IPS DF 4.7 (cell line): Measurements from ENCODE around the gene MMP3.

Source experiments
- DNase-seq: peaks from one replicate; pipeline ENCODE4 v3.0.0-alpha.2; 2013; ENCODE audit warnings: low spot score; ENCODE audit errors: extremely low read depth

Gene MMP3

GRCh38 chr11:102832612-102833011 is 10.8 kb downstream of the MMP3 start:
- no peak for DNase-seq

- no peak for DNase-seq
Observed at GRCh38 chr11:102831489-102832440, 11.6 kb downstream of the MMP3 start.

- no peak for DNase-seq
Observed at GRCh38 chr11:102831128-102831488, 12.3 kb downstream of the MMP3 start.

- no peak for DNase-seq
Observed at GRCh38 chr11:102830001-102830727, 13.2 kb downstream of the MMP3 start.

- no peak for DNase-seq
Observed at GRCh38 chr11:102829316-102830000, 14.0 kb downstream of the MMP3 start.

- DNase-seq, result no peak
Observed at GRCh38 chr11:102824556-102824955, 18.9 kb downstream of the MMP3 start.

GRCh38 chr11:102819491-102819890 is 23.9 kb downstream of the MMP3 start:
- no peak for DNase-seq

GRCh38 chr11:102813484-102813883 is 29.9 kb downstream of the MMP3 start:
- DNase-seq, result no peak

- no peak for DNase-seq
Observed at GRCh38 chr11:102812188-102812587, 31.2 kb downstream of the MMP3 start.

GRCh38 chr11:102810950-102811660 is 32.3 kb downstream of the MMP3 start:
- DNase-seq, result no peak

GRCh38 chr11:102809971-102810370 is 33.4 kb downstream of the MMP3 start:
- DNase-seq, result no peak

- no peak for DNase-seq
Observed at GRCh38 chr11:102807921-102808320, 35.5 kb downstream of the MMP3 start.

GRCh38 chr11:102806296-102806695 is 37.1 kb downstream of the MMP3 start:
- no peak for DNase-seq

GRCh38 chr11:102802341-102802740 is 41.1 kb downstream of the MMP3 start:
- no peak for DNase-seq

- DNase-seq, result no peak
Observed at GRCh38 chr11:102800767-102801166, 42.6 kb downstream of the MMP3 start.

- DNase-seq, result no peak
Observed at GRCh38 chr11:102799681-102800340, 43.6 kb downstream of the MMP3 start.

- DNase-seq, result no peak
Observed at GRCh38 chr11:102798012-102798746, 45.2 kb downstream of the MMP3 start, which contains the start of gene MMP1. TSS of gene MMP1 (minus strand) at chr11:102798160. CDS start at chr11:102798092, 68 bp downstream.

- no peak for DNase-seq
Observed at GRCh38 chr11:102794382-102794781, 49.0 kb downstream of the MMP3 start.

GRCh38 chr11:102793677-102794290 is 49.6 kb downstream of the MMP3 start:
- no peak for DNase-seq

GRCh38 chr11:102792604-102793003 is 50.8 kb downstream of the MMP3 start:
- no peak for DNase-seq
